Measurements from ENCODE around the gene SNX20. TPM values are rescaled to one million over a fixed set of nuclear protein-coding genes. Genes with fewer than 3 reads are reported as not detected.
A peak's percentile ranks its signal among the peaks of the same experiment; 100 is the strongest.

SNX20 gene
- total RNA-seq, 1 donor from 2014 or later, result 0.53 TPM

DNA sequence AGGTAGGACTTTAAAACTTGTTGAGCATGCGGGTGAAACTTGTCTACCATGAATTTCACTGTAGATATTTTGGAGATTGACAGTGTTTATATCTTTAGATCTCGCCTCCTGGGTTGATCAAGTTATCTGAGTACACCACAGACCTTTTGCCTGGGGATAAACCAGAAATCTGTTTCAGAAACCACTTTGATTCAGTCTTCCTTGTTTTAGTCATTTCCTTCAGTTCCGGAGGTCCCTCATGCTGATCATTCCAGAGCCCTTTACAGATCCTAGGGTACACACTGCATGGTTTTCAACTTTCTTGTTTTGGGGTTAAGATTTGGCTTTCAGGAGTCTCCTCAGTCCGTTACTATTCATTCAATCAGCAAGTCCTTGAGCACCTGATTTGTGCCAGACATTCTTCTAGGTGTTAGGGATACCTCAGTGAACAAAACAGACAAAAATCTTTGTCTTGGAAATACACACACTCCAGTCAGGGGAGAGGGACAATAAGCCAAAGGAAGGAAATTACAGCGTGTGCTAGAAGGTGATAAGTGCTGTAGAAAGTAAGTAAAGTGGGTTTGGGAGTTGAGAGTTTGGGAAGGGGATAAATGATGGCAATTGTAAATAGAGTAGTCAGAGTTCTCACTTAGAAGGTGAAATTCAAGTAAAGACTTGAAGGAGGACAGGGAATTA, 24.5 kb upstream of the SNX20 start:
- DNase-seq (ENCODE audit: low spot score) (no peak), ATAC-seq (no peak)

DNA sequence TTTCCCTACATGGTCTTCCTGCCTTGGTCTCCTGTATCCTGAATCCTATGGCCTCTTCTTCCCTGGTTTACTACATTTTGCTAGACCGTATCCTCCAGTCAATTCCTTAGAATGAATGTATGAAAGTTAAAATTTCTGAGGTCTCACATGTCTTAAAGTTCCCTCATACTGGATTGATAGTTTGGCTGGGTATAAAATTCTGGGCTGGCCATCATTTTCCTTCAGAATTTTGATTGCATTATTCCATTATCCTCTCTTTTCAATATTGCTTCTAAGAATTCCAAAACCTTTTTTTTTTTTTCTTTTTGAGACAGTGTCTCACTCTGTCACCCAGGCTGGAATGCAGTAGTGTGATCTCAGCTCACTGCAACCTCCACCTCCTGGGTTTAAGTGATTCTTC, 23.1 kb upstream of the SNX20 start:
- ATAC-seq (no peak), DNase-seq (ENCODE audit: low spot score) (no peak)

DNA sequence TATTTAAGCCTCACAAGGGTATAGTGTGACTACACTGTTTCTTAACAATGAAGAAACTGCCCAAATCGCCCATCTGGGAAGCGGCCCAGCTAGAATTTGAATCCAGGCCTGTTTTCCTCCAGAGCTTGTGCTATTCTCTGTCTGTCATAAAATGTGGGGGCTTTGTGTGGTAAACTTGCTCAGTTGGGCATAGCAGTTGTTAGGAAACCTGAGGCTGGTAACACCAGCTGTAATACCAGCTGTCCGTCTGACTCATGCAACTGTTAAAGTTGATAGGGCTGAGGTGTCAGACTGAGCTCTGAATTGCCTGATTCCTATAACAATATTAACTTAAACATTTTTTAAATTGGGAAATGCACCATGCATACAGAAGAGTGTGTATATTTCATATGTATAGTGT, 21.6 kb upstream of the SNX20 start:
- DNase-seq (ENCODE audit: low spot score), result no peak
- ATAC-seq, result no peak

DNA sequence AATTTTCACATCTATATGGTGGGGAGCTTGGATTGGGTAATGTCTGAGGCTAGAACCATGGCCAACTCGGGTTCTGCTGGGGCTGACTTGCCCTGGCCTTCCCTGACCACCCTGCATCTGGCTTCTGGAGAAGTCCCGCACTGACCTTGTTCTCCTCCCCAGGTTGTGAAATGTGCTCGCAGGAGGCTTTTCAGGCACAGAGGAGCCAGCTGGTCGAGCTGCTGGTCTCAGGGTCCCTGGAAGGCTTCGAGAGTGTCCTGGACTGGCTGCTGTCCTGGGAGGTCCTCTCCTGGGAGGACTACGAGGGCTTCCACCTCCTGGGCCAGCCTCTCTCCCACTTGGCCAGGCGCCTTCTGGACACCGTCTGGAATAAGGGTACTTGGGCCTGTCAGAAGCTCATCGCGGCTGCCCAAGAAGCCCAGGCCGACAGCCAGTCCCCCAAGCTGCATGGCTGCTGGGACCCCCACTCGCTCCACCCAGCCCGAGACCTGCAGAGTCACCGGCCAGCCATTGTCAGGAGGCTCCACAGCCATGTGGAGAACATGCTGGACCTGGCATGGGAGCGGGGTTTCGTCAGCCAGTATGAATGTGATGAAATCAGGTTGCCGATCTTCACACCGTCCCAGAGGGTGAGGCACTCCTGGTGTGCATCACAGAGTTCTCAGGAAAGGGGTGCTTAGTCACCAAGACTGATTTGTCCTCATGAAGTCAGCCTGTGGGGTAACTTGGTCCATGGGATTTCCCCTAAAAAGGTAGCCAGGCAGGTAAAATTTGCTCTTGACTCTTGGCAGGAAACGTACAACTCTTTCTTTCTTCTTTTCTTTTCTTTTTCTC, 18.4 kb upstream of the SNX20 start:
- peak; percentile 82 for DNase-seq (ENCODE audit: low spot score)
- ATAC-seq, result peak; percentile 57

DNA sequence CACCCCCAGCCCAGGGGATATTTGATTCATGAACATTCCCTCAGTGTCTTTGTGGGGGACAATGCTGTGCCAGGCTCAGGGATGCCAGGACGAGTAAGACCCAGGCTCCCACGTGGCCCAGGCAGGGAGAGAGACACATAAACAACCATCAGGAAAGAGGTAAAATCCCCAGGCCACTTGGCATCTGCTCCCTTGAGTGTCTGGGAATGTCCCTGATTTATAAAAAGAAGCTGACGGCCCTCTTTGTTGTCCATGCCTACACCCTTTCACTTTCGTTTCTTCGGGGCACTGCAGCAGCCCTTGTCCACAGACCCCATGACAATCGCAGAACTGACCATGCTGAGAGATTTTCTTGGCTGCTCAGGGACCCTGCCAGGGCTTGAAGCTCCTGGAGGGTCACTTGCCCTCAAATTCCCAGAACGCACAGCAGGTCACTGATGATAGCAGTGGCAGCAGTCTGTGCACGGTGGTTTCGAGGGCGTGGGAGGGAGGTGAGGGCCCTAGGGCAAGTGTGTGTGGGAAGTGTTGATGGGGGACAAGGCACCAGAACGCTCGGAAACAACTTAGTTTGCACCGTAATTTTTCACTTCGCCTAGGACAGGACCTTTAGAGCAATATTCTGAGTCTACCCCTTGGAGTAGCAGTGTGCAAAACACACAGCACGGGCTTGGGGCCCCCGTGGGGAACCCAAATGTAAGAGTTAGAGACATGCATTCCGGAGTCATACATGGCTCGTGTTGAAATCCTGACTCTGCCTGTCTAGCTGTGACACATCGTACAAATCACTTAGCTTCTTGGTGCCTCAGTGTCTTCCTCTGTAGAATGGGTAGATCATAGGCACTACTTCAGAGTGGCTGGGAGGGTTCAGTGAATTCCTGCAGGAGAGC, 17.0 kb upstream of the SNX20 start:
- DNase-seq (ENCODE audit: low spot score) (no peak), ATAC-seq (peak; percentile 30)

DNA sequence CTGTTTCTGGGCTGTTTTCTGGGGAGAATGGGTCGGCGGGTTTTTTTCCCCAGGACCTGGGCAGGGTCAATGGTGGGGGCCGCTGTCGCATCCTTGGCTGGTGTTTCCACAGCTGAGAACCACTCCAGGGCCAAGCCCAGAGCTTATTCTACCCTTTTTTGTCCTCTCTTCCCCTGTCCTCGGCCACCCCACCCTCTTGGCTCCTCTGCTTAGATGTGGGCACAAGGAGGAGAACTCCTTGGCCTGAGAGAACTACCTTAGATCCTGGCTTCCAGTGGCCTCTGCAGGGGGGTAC, 16.3 kb upstream of the SNX20 start:
- DNase-seq (ENCODE audit: low spot score) (no peak), ATAC-seq (no peak)

DNA sequence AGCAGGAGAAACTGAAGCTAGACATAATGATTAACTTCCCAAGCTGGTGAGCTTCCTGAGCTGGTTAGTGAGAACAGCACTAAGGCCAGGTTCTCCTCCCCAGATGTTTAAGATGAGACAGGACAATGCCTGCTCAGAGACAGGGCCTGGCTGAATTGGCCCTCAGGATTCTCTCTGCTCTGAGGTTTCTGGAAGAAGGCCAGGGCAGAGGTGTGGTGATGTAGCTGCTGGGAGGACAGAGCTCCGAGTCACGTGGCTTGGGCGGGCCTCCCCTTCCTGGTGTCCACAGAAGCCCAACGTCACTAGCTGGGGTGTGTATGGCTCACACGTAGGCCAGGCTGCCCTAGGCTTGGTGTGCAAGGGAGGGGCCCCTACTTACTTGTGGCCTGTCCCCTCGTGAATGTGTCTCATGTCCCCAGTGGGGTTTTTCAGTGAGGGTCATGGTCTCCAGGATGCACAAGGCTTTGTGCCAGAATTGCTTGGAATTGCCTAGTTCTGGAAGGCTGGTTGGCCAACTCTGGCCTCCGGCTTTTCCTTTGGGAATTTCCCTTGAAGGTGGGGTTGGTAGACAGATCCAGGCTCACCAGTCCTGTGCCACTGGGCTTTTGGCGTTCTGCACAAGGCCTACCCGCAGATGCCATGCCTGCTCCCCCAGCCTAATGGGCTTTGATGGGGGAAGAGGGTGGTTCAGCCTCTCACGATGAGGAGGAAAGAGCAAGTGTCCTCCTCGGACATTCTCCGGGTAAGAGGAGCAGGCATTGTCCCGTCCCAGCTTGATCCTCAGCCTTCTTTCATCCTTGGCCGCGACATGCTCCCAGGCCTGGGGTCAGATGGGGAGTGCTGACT, 15.7 kb upstream of the SNX20 start:
- DNase-seq (ENCODE audit: low spot score) (peak; percentile 93), ATAC-seq (peak; percentile 76)

DNA sequence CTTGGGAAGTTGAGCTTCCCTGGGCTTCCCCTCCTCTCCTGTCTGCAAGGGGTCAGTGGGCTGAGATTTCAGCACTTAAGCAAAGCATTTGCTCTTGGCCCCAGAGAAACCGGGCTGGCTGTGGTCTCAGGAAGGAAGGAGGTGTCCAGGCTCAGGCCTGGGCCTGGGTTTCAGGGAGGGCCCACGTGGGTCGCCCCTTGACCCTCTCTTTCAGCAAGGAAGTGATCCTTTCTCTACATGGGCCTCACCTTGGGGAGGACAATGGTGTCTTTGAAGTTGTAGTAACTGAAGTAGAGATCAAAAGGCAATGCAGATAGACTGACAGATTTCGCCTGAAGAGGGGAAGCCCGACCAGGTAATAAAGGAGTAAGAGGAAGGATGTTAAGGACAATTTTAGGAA, 15.0 kb upstream of the SNX20 start:
- no peak for ATAC-seq
- no peak for DNase-seq (ENCODE audit: low spot score)

DNA sequence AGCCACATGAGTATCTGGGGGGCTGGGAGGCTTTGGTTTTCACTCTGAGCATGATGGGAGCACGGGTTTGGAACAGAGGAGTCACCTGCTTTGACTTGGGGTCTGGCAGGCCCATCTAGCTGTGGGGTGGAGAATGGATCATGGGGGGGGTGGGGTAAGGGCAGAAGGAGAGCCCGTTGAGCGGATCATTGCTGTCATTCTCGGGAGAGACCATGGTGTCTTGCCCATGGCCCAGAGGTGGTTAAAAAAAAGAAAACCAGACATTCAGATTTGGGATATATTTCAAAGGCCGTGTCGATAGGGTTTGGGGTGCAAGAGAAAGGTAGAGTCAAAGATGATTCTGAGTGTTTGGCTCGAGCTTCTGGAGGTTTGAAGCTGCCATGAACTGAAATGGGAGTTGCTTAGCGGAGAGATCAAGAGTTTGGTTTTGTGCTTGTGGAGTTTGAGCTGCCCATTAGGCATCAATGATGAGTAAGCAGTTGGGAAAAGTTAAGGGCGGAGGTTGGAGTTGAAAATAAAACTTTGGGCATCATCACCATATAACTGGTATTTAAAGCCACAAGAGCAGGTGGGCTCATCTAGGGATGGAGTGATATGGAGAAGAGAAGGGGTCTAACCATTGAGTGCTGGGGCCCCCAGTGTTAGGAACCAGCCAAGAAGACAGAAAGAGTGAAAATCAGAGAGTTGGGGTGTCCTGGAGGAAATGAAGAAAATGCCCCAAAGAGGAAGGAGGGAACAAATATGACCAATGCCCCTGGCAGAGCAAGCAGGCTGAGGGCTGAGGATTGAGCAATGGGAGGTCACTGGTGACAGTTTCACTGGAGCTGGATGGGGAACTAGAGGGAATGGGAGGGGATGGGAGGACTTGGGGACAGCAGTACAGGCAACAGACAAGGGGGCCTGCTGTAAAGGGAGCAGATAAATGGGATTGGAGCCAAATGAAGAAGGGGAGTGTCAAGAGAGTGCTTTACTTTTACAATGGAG, 14.2 kb upstream of the SNX20 start:
- DNase-seq (ENCODE audit: low spot score), result peak; percentile 82
- peak; percentile 67 for ATAC-seq

DNA sequence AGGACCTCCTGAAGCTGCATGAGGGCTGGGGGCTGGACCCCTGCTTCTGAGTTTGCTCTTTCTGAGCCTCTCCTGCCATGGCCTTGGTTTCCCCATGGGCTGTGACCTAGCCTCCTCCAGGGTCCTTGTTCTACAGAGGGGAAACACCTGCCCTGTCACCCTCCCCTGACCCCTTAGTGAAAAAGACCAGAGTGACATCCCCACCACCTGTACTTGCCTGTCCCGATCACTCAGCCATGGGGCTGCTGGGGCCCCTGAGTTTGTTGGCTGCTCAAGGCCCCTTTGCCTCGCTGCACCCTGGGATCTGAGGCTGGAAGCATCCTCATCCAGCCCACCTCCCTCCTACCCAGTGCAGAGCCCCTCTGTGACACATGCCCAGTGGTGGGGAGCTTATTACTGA, 13.1 kb upstream of the SNX20 start:
- no peak for DNase-seq (ENCODE audit: low spot score)
- no peak for ATAC-seq

DNA sequence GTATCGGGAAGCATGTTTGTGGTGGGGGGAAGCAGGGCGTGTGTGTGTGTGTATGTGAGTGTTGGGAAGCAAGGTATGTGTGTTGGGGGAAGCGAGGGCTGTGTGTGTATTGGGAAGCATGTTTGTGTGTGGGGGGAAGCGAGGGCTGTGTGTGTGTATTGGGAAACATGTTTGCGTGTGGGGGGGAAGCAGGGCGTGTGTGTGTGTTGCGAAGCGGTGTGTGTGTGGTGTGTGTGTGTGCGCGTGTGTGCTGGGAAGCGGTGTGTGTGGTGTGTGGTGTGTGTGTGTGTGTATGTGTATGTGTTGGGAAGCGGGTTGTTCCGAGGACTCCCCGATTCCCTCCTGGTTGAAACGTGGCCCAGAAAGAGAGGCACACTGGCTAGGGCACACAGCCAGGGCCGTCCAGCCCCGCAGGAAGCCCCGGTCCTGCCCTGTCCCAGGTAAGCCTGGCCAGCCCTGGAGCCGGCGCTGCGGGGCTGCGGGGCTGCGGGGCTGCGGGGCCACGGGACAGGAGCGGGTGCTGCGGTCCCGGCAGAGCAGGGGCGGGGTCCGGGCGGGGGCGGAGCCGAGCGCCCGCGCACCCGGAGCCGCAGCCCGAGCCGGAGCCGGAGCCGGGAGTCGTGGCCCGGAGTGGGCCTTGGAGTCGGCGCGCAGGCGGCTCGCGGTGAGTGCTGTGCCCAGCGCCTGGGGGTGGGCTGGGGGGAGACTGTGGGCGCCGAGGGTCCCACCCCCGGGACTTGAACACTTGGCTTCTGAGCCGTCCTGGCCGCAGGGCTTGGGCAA, 12.1 kb upstream of the SNX20 start, which contains the start of gene NOD2:
TSS of gene NOD2 (plus strand) at position 608 of the 783 bp plus-strand sequence. CDS start 5,890 bp downstream, outside the sequence.
- ATAC-seq (peak; percentile 57), DNase-seq (ENCODE audit: low spot score) (no peak)

DNA sequence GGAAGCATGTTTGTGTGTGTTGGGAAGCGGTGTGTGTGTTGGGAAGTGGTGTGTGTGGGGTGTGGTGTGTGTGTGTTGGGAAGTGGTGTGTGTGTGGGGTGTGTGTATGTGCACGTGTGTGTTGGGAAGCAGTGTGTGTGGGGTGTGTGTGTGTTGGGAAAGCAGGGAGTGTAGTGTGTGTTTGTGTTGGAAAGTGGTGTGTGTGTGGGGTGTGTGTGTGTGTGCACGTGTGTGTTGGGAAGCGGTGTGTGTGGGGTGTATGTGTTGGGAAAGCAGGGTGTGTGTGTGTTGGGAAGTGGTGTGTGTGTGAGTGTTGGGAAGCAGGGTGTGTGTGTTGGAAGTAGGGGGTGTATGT, 11.5 kb upstream of the SNX20 start:
- ATAC-seq (no peak), DNase-seq (ENCODE audit: low spot score) (no peak)

DNA sequence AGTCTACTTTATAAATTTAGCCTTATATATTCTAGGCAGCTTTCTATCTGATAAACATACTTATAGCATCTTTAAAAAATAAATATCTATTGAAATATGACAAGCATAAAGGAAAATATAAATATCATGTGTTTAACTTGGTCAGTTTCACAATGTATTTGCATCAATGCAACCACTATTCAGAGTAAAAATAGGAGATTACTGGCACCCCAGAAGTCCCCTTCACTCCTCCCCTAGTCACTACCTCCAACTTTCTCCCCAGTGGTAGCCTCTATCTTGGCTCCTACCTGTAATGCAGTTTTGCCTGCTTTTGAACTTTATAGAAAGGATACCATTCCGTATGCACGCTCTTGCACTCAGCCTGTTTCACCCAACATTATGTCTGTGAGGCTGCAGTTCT, 9.1 kb upstream of the SNX20 start:
- ATAC-seq (no peak), DNase-seq (ENCODE audit: low spot score) (no peak)

DNA sequence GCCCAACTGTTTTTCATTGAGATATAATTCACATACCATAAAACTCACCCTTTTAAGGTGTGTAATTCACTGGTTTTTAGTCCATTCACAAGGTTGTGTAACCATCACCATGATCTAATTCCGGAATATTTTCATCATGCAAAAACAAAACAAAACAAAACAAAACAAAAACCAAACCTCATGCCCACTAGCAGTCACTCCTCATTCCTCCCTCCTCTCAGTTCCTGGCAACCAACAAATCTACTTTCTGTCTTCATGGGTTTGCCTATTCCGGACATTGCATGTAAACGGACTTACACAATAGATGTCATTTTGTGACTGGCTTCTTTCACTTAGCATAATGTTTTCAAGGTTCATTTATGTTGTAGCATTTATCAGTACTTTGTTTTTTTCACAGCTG, 7.8 kb upstream of the SNX20 start:
- ATAC-seq (no peak), DNase-seq (ENCODE audit: low spot score) (no peak)

DNA sequence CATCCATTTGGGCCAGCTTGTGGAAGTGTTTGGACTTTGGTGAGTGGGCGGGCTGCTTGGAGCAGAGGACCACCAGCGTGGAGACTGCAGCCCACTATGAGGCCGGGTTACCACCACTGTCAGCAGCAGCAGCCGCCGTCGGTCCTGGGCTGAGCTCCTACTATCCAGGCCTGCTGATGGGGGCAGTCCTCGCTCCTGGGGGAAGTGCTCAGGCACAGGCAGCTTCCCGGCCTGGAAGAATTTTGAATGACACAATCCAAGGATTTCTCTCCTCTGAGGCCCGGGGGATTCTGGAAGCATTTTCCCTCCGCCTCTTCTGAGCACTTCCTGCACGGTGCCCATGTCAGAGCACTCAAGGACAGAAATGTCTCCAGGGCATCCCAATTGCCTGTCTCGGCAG, 7.0 kb upstream of the SNX20 start:
- no peak for DNase-seq (ENCODE audit: low spot score)
- ATAC-seq, result no peak

DNA sequence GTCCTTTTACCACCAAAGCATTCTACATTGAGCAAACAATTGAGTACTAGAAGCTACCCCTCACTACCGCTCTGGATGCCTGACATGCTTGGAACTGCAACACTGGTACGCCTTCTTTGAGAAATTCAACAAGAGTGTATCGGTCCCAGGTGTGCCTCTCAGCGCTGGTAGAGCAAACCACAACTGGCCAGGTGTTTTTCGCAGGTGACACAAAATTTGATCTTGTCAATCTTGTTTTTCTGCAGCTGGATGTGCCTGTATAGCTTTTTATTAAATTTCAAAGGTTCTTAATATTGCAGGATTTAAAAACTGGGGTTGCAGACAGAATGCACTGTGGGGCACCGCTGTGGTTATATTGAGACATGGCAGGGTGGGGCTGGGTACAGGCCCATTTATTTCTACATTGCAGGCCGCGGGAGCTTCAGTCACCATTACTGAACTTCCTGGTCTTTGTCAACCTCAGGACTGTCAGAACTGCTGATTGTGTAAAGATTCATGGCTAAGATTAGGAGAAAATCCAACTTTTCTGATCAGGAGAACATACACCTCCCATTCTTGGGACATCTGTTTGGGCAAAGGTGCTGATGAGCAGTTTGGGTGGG, 4.5 kb upstream of the SNX20 start:
- DNase-seq (ENCODE audit: low spot score) (no peak), ATAC-seq (no peak)

DNA sequence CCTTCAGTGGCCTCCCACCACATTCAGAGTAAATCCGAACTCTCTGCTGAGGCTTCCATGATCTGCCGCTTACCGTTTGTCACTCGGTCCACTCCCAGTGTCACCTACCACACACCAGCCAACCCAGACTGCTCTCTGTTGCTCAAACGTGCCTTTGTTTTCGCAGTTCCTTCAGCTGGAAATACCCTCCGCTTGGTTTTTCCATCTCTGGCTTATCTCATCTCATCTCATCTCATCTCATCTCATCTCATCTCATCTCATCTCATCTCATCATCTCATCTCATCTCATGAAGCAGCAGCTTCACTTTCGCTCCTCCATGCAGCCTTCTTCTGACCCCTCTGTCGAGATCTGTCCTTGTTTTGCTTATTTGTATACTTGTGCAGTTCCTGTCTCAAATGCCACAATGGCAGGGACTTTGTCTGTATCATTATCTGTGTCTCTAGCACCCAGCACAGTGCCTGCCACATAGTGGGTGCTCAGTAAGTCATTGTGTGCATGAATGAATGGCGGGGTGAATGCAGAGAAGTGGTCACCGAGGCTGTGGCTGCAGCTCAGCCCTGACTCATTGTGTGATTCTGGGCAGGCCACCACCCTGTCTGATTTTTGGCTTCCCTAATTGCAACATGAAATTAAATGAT, 3.8 kb upstream of the SNX20 start:
- ATAC-seq (no peak), DNase-seq (ENCODE audit: low spot score) (no peak)

Data from left lobe of liver (tissue), 2 donors.